ENCODE measurements around the gene PITRM1. TPM values are rescaled to one million over a fixed set of nuclear protein-coding genes. Genes with fewer than 3 reads are reported as not detected.

The PITRM1 gene
- polyA plus RNA-seq, 1 of the 3 experiments (the other 2 are of a cell fraction) = 79.6 TPM

GRCh38 chr10:3141351-3142005 lies 31.1 kb downstream of the PITRM1 start:
- TF ChIP-seq, protein P1, sequence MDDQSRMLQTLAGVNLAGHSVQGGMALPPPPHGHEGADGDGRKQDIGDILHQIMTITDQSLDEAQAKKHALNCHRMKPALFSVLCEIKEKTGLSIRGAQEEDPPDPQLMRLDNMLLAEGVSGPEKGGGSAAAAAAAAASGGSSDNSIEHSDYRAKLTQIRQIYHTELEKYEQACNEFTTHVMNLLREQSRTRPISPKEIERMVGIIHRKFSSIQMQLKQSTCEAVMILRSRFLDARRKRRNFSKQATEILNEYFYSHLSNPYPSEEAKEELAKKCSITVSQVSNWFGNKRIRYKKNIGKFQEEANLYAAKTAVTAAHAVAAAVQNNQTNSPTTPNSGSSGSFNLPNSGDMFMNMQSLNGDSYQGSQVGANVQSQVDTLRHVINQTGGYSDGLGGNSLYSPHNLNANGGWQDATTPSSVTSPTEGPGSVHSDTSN (IDR thresholded peaks at IDR 0.05) = no peak
- TF ChIP-seq RAD21 (IDR thresholded peaks at IDR 0.05; ENCODE audit: low read length) (no peak), RFX5 (IDR thresholded peaks at IDR 0.05; ENCODE audit: low read length) (no peak), TCF12 (IDR thresholded peaks at IDR 0.05) (no peak), EZH2phosphoT487 (IDR thresholded peaks at IDR 0.05; ENCODE audit: borderline replicate concordance, low read depth) (no peak)
- TF ChIP-seq, protein P2, sequence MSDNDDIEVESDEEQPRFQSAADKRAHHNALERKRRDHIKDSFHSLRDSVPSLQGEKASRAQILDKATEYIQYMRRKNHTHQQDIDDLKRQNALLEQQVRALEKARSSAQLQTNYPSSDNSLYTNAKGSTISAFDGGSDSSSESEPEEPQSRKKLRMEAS (IDR thresholded peaks at IDR 0.05; ENCODE audit: low read depth) = no peak
- TF ChIP-seq, protein P3, sequence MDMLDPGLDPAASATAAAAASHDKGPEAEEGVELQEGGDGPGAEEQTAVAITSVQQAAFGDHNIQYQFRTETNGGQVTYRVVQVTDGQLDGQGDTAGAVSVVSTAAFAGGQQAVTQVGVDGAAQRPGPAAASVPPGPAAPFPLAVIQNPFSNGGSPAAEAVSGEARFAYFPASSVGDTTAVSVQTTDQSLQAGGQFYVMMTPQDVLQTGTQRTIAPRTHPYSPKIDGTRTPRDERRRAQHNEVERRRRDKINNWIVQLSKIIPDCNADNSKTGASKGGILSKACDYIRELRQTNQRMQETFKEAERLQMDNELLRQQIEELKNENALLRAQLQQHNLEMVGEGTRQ (IDR thresholded peaks at IDR 0.05; ENCODE audit: borderline replicate concordance, low read depth, low read length) = no peak
- H4K20me1 ChIP-seq (ENCODE audit: insufficient read depth) = no peaks in the 10 kb centered on the region
- H2AFZ ChIP-seq (ENCODE audit: low read depth) = no peak overlapping the region
- peaks cover 62 to 92% of the 10 kb centered on the region in 2 experiments for H3K36me3 ChIP-seq (replicated peaks in 1 of 2; ENCODE audit: control insufficient read depth in 1 of 2, insufficient read depth in 2 of 2, low read length in 1 of 2)
- peak; percentile 20 for DNase-seq
- WGBS (ENCODE audit: low lambda C conversion rate) = 93% methylated on average over 20 of the region's 21 CpGs
- H3K27ac ChIP-seq (ENCODE audit: low read depth in 2 of 2, low read length in 1 of 2) = no peak overlapping the region
- H3K4me3 ChIP-seq (ENCODE audit: low read depth in 2 of 2, low read length in 1 of 2) = no peak overlapping the region
- no peaks in the 10 kb centered on the region for H3K9me3 ChIP-seq
- no peaks in the 10 kb centered on the region for H3K27me3 ChIP-seq (ENCODE audit: insufficient read depth)
- H3K4me1 ChIP-seq (ENCODE audit: control insufficient read depth in 1 of 2, insufficient read depth in 2 of 2, low read depth in 1 of 2, low read length in 1 of 2) = no peaks in the 10 kb centered on the region; a peak in 1 of 4 replicates
- no peaks in the 10 kb centered on the region for H3K9me2 ChIP-seq
- H3K79me2 ChIP-seq (ENCODE audit: insufficient read depth) = no peaks in the 10 kb centered on the region
- no peak overlapping the region for H3K9ac ChIP-seq
- POLR2A ChIA-PET = no interaction called here
- H3K4me2 ChIP-seq = no peak overlapping the region
- CTCF ChIA-PET = interaction anchor here (1.2 kb wide), 1 partner anchor 16 kb away, joined by 3 read pairs; no protein-coding TSS in a partner anchor
- H3F3A ChIP-seq (replicated peaks; ENCODE audit: insufficient read depth) = peaks cover 30% of the 10 kb centered on the region

- CTCF ChIA-PET = interaction anchor here (1.2 kb wide), 1 partner anchor 15 kb away, joined by 3 read pairs; no protein-coding TSS in a partner anchor
- Histone ChIP-seq H2AFZ (ENCODE audit: low read depth) (no peak overlapping the region), H3K27ac (ENCODE audit: low read depth in 2 of 2, low read length in 1 of 2) (no peak overlapping the region), H3K4me3 (ENCODE audit: low read depth in 2 of 2, low read length in 1 of 2) (no peak overlapping the region), H3K4me1 (ENCODE audit: control insufficient read depth in 1 of 2, insufficient read depth in 2 of 2, low read depth in 1 of 2, low read length in 1 of 2) (no peaks in the 10 kb centered on the region; a peak in 1 of 4 replicates), H3K36me3 (replicated peaks in 1 of 2; ENCODE audit: control insufficient read depth in 1 of 2, insufficient read depth in 2 of 2, low read length in 1 of 2) (peaks cover 65 to 91% of the 10 kb centered on the region in 2 experiments), H3F3A (replicated peaks; ENCODE audit: insufficient read depth) (peaks cover 29% of the 10 kb centered on the region), H3K27me3 (ENCODE audit: insufficient read depth) (no peaks in the 10 kb centered on the region), H4K20me1 (ENCODE audit: insufficient read depth) (no peaks in the 10 kb centered on the region), H3K79me2 (ENCODE audit: insufficient read depth) (no peaks in the 10 kb centered on the region), H3K9me2 (no peaks in the 10 kb centered on the region), H3K9ac (no peak overlapping the region), H3K9me3 (no peaks in the 10 kb centered on the region), H3K4me2 (no peak overlapping the region)
- POLR2A ChIA-PET = no interaction called here
- WGBS (ENCODE audit: low lambda C conversion rate) = 90% methylated on average over 9 of the region's 9 CpGs
- no peak for DNase-seq
- TF ChIP-seq NFIC (IDR thresholded peaks at IDR 0.05; ENCODE audit: borderline replicate concordance) (no peak), JUND (IDR thresholded peaks at IDR 0.05) (no peak), FOXM1 (IDR thresholded peaks at IDR 0.05; ENCODE audit: low read depth) (no peak), CHD2 (IDR thresholded peaks at IDR 0.05; ENCODE audit: low read length, partially characterized antibody) (no peak), POLR2AphosphoS5 (IDR thresholded peaks at IDR 0.05; ENCODE audit: low read depth, low read length) (no peak), YY1 (IDR thresholded peaks at IDR 0.05; ENCODE audit: low read depth) (no peak), RAD21 (IDR thresholded peaks at IDR 0.05; ENCODE audit: low read length) (no peak), TAF1 (IDR thresholded peaks at IDR 0.05; ENCODE audit: borderline replicate concordance, low read depth, low read length) (no peak), EP300 (IDR thresholded peaks at IDR 0.05; ENCODE audit: borderline replicate concordance in 1 of 2, low read depth in 1 of 2, low read length in 1 of 2) (no peak), RXRA (IDR thresholded peaks at IDR 0.05; ENCODE audit: borderline replicate concordance, low read depth) (no peak), TCF12 (IDR thresholded peaks at IDR 0.05) (no peak), MEF2A (IDR thresholded peaks at IDR 0.05; ENCODE audit: borderline replicate concordance, low read depth) (no peak), IRF3 (IDR thresholded peaks at IDR 0.05; ENCODE audit: low read depth, low read length) (no peak), RCOR1 (IDR thresholded peaks at IDR 0.05; ENCODE audit: low read length) (no peak), RFX5 (IDR thresholded peaks at IDR 0.05; ENCODE audit: low read length) (no peak)
- TF ChIP-seq, protein P2 (IDR thresholded peaks at IDR 0.05; ENCODE audit: low read depth) = no peak
- TF ChIP-seq, protein P4, sequence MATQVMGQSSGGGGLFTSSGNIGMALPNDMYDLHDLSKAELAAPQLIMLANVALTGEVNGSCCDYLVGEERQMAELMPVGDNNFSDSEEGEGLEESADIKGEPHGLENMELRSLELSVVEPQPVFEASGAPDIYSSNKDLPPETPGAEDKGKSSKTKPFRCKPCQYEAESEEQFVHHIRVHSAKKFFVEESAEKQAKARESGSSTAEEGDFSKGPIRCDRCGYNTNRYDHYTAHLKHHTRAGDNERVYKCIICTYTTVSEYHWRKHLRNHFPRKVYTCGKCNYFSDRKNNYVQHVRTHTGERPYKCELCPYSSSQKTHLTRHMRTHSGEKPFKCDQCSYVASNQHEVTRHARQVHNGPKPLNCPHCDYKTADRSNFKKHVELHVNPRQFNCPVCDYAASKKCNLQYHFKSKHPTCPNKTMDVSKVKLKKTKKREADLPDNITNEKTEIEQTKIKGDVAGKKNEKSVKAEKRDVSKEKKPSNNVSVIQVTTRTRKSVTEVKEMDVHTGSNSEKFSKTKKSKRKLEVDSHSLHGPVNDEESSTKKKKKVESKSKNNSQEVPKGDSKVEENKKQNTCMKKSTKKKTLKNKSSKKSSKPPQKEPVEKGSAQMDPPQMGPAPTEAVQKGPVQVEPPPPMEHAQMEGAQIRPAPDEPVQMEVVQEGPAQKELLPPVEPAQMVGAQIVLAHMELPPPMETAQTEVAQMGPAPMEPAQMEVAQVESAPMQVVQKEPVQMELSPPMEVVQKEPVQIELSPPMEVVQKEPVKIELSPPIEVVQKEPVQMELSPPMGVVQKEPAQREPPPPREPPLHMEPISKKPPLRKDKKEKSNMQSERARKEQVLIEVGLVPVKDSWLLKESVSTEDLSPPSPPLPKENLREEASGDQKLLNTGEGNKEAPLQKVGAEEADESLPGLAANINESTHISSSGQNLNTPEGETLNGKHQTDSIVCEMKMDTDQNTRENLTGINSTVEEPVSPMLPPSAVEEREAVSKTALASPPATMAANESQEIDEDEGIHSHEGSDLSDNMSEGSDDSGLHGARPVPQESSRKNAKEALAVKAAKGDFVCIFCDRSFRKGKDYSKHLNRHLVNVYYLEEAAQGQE (IDR thresholded peaks at IDR 0.05; ENCODE audit: low read depth, low read length) = no peak
These were observed 32.3 kb downstream of the PITRM1 start for GRCh38 chr10:3140280-3140679.
